Keratinocyte (primary cell): ENCODE measurements around the gene LRFN3. TPM values are rescaled to one million over a fixed set of nuclear protein-coding genes. Genes with fewer than 3 reads are reported as not detected.

Source experiments
- DNase-seq: peaks from one replicate; pipeline ENCODE4 v3.0.0-alpha.2; 2011; ENCODE audit warnings: low read depth, missing footprints, low spot score
- FAIRE-seq: peaks from 2 replicates; lab custom pipeline; 2011; peaks lifted over from hg19 to GRCh38; lab: Jason Lieb, UNC
- H2AFZ ChIP-seq: 2 replicates; pipeline ENCODE4 v1.6.0; 2012; ENCODE audit warnings: low read length, control low read depth, inconsistent platforms; ENCODE audit not compliant: control insufficient read depth
- H3K27ac ChIP-seq: 2 replicates; pipeline ENCODE4 v1.5.1; 2011; ENCODE audit warnings: low read length; ENCODE audit not compliant: control insufficient read depth, insufficient read depth
- H3K27me3 ChIP-seq: 3 replicates; pipeline ENCODE4 v1.6.0; 2011; ENCODE audit warnings: low read length; ENCODE audit not compliant: control insufficient read depth, insufficient read depth; ENCODE audit errors: extremely low read depth
- H3K36me3 ChIP-seq, 2 experiments: 2 replicates in 1 of 2; 3 replicates in 1 of 2; pipeline ENCODE4 v1.5.1; 2011; ENCODE audit warnings: low read length in 2 of 2, mild to moderate bottlenecking in 1 of 2; ENCODE audit not compliant: control insufficient read depth in 2 of 2, insufficient read depth in 2 of 2; ENCODE audit errors: extremely low read depth in 1 of 2
- H3K4me1 ChIP-seq: 3 replicates; pipeline ENCODE4 v1.5.1; 2011; ENCODE audit warnings: low read length; ENCODE audit not compliant: control insufficient read depth, insufficient read depth; ENCODE audit errors: extremely low read depth
- H3K4me2 ChIP-seq: 3 replicates; pipeline ENCODE4 v1.6.0; 2011; ENCODE audit warnings: low read depth, low read length; ENCODE audit not compliant: control insufficient read depth, insufficient read depth; ENCODE audit errors: extremely low read depth
- H3K4me3 ChIP-seq, 3 experiments: fragments of 200-600 bp in 1 of 3; sonication (generic) in 1 of 3; 2 replicates in 2 of 3; 3 replicates in 1 of 3; pipeline ENCODE4 v1.5.1; 2011 to 2016; ENCODE audit warnings: low read length in 3 of 3, mild to moderate bottlenecking in 3 of 3, control low read depth in 2 of 3, inconsistent platforms in 1 of 3, low read depth in 1 of 3, mixed read lengths in 1 of 3, mixed run types in 1 of 3, moderate library complexity in 1 of 3; ENCODE audit not compliant: control insufficient read depth in 2 of 3, insufficient read depth in 2 of 3; ENCODE audit errors: extremely low read depth in 1 of 3
- H3K79me2 ChIP-seq: 2 replicates; pipeline ENCODE4 v1.6.0; 2012; ENCODE audit warnings: low read length; ENCODE audit not compliant: control insufficient read depth, insufficient read depth
- H3K9ac ChIP-seq: 3 replicates; pipeline ENCODE4 v1.6.0; 2011; ENCODE audit warnings: low read length; ENCODE audit not compliant: control insufficient read depth, insufficient read depth; ENCODE audit errors: extremely low read depth
- H3K9me1 ChIP-seq: 3 replicates; pipeline ENCODE4 v1.6.0; 2011; ENCODE audit warnings: low read length; ENCODE audit not compliant: control insufficient read depth, insufficient read depth; ENCODE audit errors: extremely low read depth
- H3K9me3 ChIP-seq: 2 replicates; pipeline ENCODE4 v1.5.1; 2012; ENCODE audit warnings: low read depth, low read length; ENCODE audit not compliant: control insufficient read depth
- H4K20me1 ChIP-seq: 3 replicates; pipeline ENCODE4 v1.6.0; 2011; ENCODE audit warnings: low read length; ENCODE audit not compliant: control insufficient read depth, insufficient read depth; ENCODE audit errors: extremely low read depth
- CTCF ChIP-seq, 3 experiments: IDR thresholded peaks in 1 of 3; conservative IDR thresholded peaks in 1 of 3; optimal IDR thresholded peaks in 1 of 3; 2 replicates in 2 of 3; 3 replicates in 1 of 3; pipeline versions ENCODE3 to v1.5.1; 2011; ENCODE audit warnings: low read length in 3 of 3, mild to moderate bottlenecking in 3 of 3, moderate library complexity in 2 of 3, control low read depth in 1 of 3, inconsistent platforms in 1 of 3; ENCODE audit not compliant: insufficient read depth in 2 of 3; ENCODE audit errors: extremely low read depth in 1 of 3
- EZH2 ChIP-seq: IDR thresholded peaks from one replicate; pipeline ENCODE4 v1.6.1; 2012; ENCODE audit warnings: inconsistent platforms, mild to moderate bottlenecking, low read length, moderate library complexity
- dilution Hi-C: fragments of 300-500 bp; cut with MboI; formaldehyde crosslinking; loops from one replicate; pipeline ENCODE4 v1.7.0; 2020; ENCODE audit warnings: low sequenced_read_pairs; ENCODE audit not compliant: extremely low pct_ligation_motif_present
- polyA plus RNA-seq, 5 experiments: library from polyadenylated mRNA; depleted of rRNA in 3 of 5; stranded (reverse) in 3 of 5; stranded (forward) in 1 of 5; unstranded in 1 of 5; fragments of >200 nt; gene quantifications; 1 replicate in 1 of 5; 2 replicates in 3 of 5; 3 replicates in 1 of 5; pipeline versions ENCODE4 v1.2.1 to v1.2.3, GENCODE V29; 2011 to 2012; ENCODE audit warnings: missing spikeins in 2 of 5, low read depth in 1 of 5, low replicate concordance in 1 of 5

Gene LRFN3
- polyA plus RNA-seq, 1 donor (not counting 4 experiments of a cell fraction or from before 2014, with no cell fraction given): 0.73 TPM

GRCh38 chr19:35899547-35900214, 36.5 kb upstream of the LRFN3 start:
- Histone ChIP-seq H3K9me3 (no peaks in the 10 kb centered on the region), H3K4me3 (peak overlapping the region; percentile 63 to 94 (median 87)), H4K20me1 (no peaks in the 10 kb centered on the region), H2AFZ (peak overlapping the region; percentile 71), H3K27ac (peak overlapping the region; percentile 85), H3K9me1 (no peaks in the 10 kb centered on the region), H3K79me2 (peaks cover 19% of the 10 kb centered on the region), H3K4me2 (peak overlapping the region; percentile 86), H3K27me3 (no peaks in the 10 kb centered on the region), H3K9ac (peak overlapping the region; percentile 90), H3K4me1 (peaks cover 30% of the 10 kb centered on the region), H3K36me3 (peaks cover 7 to 17% of the 10 kb centered on the region in 2 experiments)
- dilution Hi-C loops: no loop called here
- TF ChIP-seq EZH2: no peak
- TF ChIP-seq CTCF (optimal IDR thresholded peaks at IDR 0.05 in 1 of 3, IDR thresholded peaks at IDR 0.05 in 1 of 3, conservative IDR thresholded peaks at IDR 0.05 in 1 of 3; ENCODE audit: extremely low read depth in 1 of 3, insufficient read depth in 2 of 3, low read length in 3 of 3): no peak
- FAIRE-seq (no peak), DNase-seq (no peak)

- Histone ChIP-seq H3K9me3 (no peaks in the 10 kb centered on the region), H3K4me2 (peak overlapping the region; percentile 86), H3K4me1 (peaks cover 30% of the 10 kb centered on the region), H3K9me1 (no peaks in the 10 kb centered on the region), H3K27me3 (no peaks in the 10 kb centered on the region), H3K9ac (peak overlapping the region; percentile 90), H4K20me1 (no peaks in the 10 kb centered on the region), H3K79me2 (peaks cover 19% of the 10 kb centered on the region), H2AFZ (no peak overlapping the region), H3K36me3 (peaks cover 3 to 11% of the 10 kb centered on the region in 2 experiments), H3K4me3 (no peak overlapping the region), H3K27ac (no peak overlapping the region)
- dilution Hi-C loops: no loop called here
- DNase-seq (no peak), FAIRE-seq (no peak)
- TF ChIP-seq EZH2 (no peak), CTCF (optimal IDR thresholded peaks at IDR 0.05 in 1 of 3, IDR thresholded peaks at IDR 0.05 in 1 of 3, conservative IDR thresholded peaks at IDR 0.05 in 1 of 3; ENCODE audit: extremely low read depth in 1 of 3, insufficient read depth in 2 of 3, low read length in 3 of 3) (no peak)
These were observed 35.0 kb upstream of the LRFN3 start for GRCh38 chr19:35901055-35901644.
